Uterus (tissue), 4 donors: ENCODE results near the gene NMNAT2. TPM values are rescaled to one million over a fixed set of nuclear protein-coding genes. Genes with fewer than 3 reads are reported as not detected.

ENCODE experiments used
- DNase-seq, 2 donors: peaks; one replicate each; pipeline ENCODE4 v3.0.0-alpha.2; 2019 to 2020
- H3K27ac ChIP-seq, 2 donors: fragments of 200-600 bp; sonication (generic); 1 replicate in 1 of 2; 2 replicates in 1 of 2; pipeline ENCODE4 v1.5.1; 2016 to 2018
- H3K27me3 ChIP-seq, 2 donors: fragments of 200-600 bp; sonication (generic); one replicate each; pipeline ENCODE4 v1.5.1; 2018 to 2019; ENCODE audit warnings: control low read depth in 1 of 2
- H3K36me3 ChIP-seq, 2 donors: fragments of 200-600 bp; sonication (generic); one replicate each; pipeline ENCODE4 v1.5.1; 2019; ENCODE audit warnings: control low read depth in 1 of 2
- H3K4me1 ChIP-seq, 2 donors: fragments of 200-600 bp; sonication (generic); one replicate each; pipeline ENCODE4 v1.5.1; 2018 to 2019; ENCODE audit warnings: control low read depth in 1 of 2
- H3K4me3 ChIP-seq, 2 donors: fragments of 200-600 bp; sonication (generic); 1 replicate in 1 of 2; 2 replicates in 1 of 2; pipeline ENCODE4 v1.5.1; 2018 to 2019; ENCODE audit warnings: mild to moderate bottlenecking in 1 of 2
- H3K9me3 ChIP-seq, 2 donors: fragments of 200-600 bp; sonication (generic); one replicate each; pipeline ENCODE4 v1.5.1; 2019; ENCODE audit warnings: control low read depth in 1 of 2
- CTCF ChIP-seq, 4 experiments: fragments of 200-600 bp in 2 of 4; fragments of 450-650 bp in 2 of 4; sonication (generic) in 2 of 4; IDR thresholded peaks; one replicate each; pipeline ENCODE4 v1.5.1; 2016 to 2019; ENCODE audit warnings: antibody characterized with exemption in 4 of 4, mild to moderate bottlenecking in 2 of 4, moderate library complexity in 1 of 4
- POLR2A ChIP-seq, 2 donors: fragments of 450-650 bp; IDR thresholded peaks; one replicate each; pipeline ENCODE4 v1.6.1; 2016; ENCODE audit warnings: antibody characterized with exemption in 2 of 2, mild to moderate bottlenecking in 1 of 2, moderate library complexity in 1 of 2
- intact Hi-C: fragments of 100-400 bp; cut with DNase I; formaldehyde crosslinking; loops from one replicate; pipeline ENCODE4 v1.15.1; 2023; ENCODE audit warnings: low total_unique reads
- total RNA-seq, 4 donors: library from RNA; depleted of rRNA in 3 of 4; stranded (reverse); fragments of >200 nt in 3 of 4; gene quantifications; one replicate each; pipeline versions ENCODE4 v1.1.0 to v1.2.4, GENCODE V29; 2014 to 2023
- donor health status: DM: yes; HTN: yes; CAD: no.

The NMNAT2 gene
- total RNA-seq, 4 donors from 2014 or later: 0.85 to 2.8 (median 1.5) TPM; not detected in 1

GRCh38 chr1:183223467-183223866 is 194.7 kb downstream of the NMNAT2 start:
- no peaks in the 10 kb centered on the region for H3K9me3 ChIP-seq
- no peaks in the 10 kb centered on the region for H3K27me3 ChIP-seq
- H3K27ac ChIP-seq: no peak overlapping the region
- TF ChIP-seq POLR2A (IDR thresholded peaks at IDR 0.05) (no peak), CTCF (IDR thresholded peaks at IDR 0.05) (no peak)
- no peak overlapping the region for H3K4me3 ChIP-seq
- intact Hi-C loops: no loop called here
- DNase-seq: no peak
- no peaks in the 10 kb centered on the region for H3K36me3 ChIP-seq
- peaks cover 0 to 7% of the 10 kb centered on the region in 2 donors for H3K4me1 ChIP-seq

- intact Hi-C loops: no loop called here
- no peak overlapping the region for H3K27ac ChIP-seq
- DNase-seq: no peak
Measured at GRCh38 chr1:183222909-183223308, 195.3 kb downstream of the NMNAT2 start.

GRCh38 chr1:183219616-183220009 is 198.6 kb downstream of the NMNAT2 start:
- Histone ChIP-seq H3K27ac (peak overlapping the region; percentile 66 to 68), H3K9me3 (no peaks in the 10 kb centered on the region), H3K4me3 (no peak overlapping the region), H3K36me3 (no peaks in the 10 kb centered on the region), H3K27me3 (no peaks in the 10 kb centered on the region), H3K4me1 (peaks cover 0 to 7% of the 10 kb centered on the region in 2 donors)
- intact Hi-C loops: no loop called here
- TF ChIP-seq CTCF (IDR thresholded peaks at IDR 0.05): no peak
- no peak for TF ChIP-seq POLR2A (IDR thresholded peaks at IDR 0.05)
- DNase-seq: no peak

More at GRCh38 chr1:183222909-183223308, 195.3 kb downstream of the NMNAT2 start:
- Histone ChIP-seq H3K36me3 (no peaks in the 10 kb centered on the region), H3K27me3 (no peaks in the 10 kb centered on the region), H3K4me3 (no peak overlapping the region), H3K4me1 (peaks cover 0 to 7% of the 10 kb centered on the region in 2 donors), H3K9me3 (no peaks in the 10 kb centered on the region)
- TF ChIP-seq POLR2A (IDR thresholded peaks at IDR 0.05): no peak

- peak in 1 of 2 donors; percentile 21 for TF ChIP-seq POLR2A (IDR thresholded peaks at IDR 0.05)
- TF ChIP-seq CTCF (IDR thresholded peaks at IDR 0.05): no peak
- peak overlapping the region; percentile 66 to 68 for H3K27ac ChIP-seq
- H3K36me3 ChIP-seq: no peaks in the 10 kb centered on the region
- intact Hi-C loops: no loop called here
- peaks cover 0 to 7% of the 10 kb centered on the region in 2 donors for H3K4me1 ChIP-seq
- H3K4me3 ChIP-seq: no peak overlapping the region
- DNase-seq: peak; percentile 46 to 75
- H3K27me3 ChIP-seq: no peaks in the 10 kb centered on the region
- no peaks in the 10 kb centered on the region for H3K9me3 ChIP-seq
Measured at GRCh38 chr1:183218971-183219615, 199.1 kb downstream of the NMNAT2 start.

GRCh38 chr1:183218027-183218618 is 200.1 kb downstream of the NMNAT2 start:
- DNase-seq: no peak
- H3K4me1 ChIP-seq: peaks cover 0 to 7% of the 10 kb centered on the region in 2 donors
- H3K9me3 ChIP-seq: no peaks in the 10 kb centered on the region
- peak overlapping the region; percentile 66 to 68 for H3K27ac ChIP-seq
- intact Hi-C loops: no loop called here
- TF ChIP-seq POLR2A (IDR thresholded peaks at IDR 0.05) (no peak), CTCF (IDR thresholded peaks at IDR 0.05) (no peak)
- H3K36me3 ChIP-seq: no peaks in the 10 kb centered on the region
- H3K27me3 ChIP-seq: no peaks in the 10 kb centered on the region
- H3K4me3 ChIP-seq: no peak overlapping the region
